Measurements from ENCODE around the gene ANKRD61. TPM values are rescaled to one million over a fixed set of nuclear protein-coding genes. Genes with fewer than 3 reads are reported as not detected.

The ANKRD61 gene
- total RNA-seq, 1 experiment from 2014 or later: 0.26 TPM

DNA sequence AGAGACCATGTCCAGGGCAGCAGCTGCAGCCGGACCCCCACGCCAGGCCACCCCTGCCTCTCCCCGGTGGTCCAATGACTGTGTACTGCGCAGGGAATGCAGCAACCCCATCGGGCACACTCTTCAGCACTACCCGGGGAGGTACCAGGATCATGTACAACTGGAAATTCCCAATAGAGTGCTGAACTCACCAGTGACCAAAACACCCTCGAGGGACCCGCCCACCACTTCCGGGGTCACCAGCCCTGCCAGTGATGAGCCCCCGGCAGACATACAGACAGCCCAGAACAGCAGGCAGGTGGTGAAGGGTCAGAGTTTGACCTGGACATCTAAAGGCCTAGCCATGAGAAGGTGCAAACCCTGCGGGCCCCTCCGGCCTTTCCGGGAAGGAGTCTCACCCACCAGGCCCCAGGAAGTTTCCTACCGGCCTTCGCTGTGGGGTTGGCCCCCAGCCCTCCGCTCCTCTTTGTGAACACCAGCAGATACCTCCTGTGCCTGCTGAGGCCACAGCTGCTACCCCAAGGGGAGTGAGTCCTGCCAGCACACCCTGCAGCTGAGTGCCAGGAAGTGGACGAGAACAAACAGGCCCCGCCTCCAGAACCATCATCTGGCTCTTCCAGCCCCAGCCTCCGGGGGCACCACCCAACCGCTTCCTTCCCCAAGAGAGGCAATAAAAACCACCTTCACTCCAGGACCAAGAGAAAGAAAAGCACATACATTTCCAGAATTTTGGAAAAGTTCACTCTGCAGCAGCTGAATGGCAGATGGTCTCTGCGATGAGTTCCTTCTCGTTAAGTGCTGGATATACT lies 5.0 kb upstream of the ANKRD61 start:
- H2AFZ ChIP-seq (ENCODE audit: low read length): no peak overlapping the region
- no peaks in the 10 kb centered on the region for H3F3A ChIP-seq (ENCODE audit: low read length, unreplicated experiment)
- no peak overlapping the region for H3K4me2 ChIP-seq (ENCODE audit: low read length)
- DNase-seq (peak; percentile 55), ATAC-seq (peak; percentile 91)
- H3K4me3 ChIP-seq (ENCODE audit: low read length): no peak overlapping the region
- no peak overlapping the region for H3K27ac ChIP-seq (ENCODE audit: low read length)
- TF ChIP-seq EZH2phosphoT487 (IDR thresholded peaks at IDR 0.05; ENCODE audit: borderline replicate concordance, low read length) (no peak), EZH2 (IDR thresholded peaks at IDR 0.05; ENCODE audit: low read length, unreplicated experiment) (no peak)
- TF ChIP-seq, protein P1, sequence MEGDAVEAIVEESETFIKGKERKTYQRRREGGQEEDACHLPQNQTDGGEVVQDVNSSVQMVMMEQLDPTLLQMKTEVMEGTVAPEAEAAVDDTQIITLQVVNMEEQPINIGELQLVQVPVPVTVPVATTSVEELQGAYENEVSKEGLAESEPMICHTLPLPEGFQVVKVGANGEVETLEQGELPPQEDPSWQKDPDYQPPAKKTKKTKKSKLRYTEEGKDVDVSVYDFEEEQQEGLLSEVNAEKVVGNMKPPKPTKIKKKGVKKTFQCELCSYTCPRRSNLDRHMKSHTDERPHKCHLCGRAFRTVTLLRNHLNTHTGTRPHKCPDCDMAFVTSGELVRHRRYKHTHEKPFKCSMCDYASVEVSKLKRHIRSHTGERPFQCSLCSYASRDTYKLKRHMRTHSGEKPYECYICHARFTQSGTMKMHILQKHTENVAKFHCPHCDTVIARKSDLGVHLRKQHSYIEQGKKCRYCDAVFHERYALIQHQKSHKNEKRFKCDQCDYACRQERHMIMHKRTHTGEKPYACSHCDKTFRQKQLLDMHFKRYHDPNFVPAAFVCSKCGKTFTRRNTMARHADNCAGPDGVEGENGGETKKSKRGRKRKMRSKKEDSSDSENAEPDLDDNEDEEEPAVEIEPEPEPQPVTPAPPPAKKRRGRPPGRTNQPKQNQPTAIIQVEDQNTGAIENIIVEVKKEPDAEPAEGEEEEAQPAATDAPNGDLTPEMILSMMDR (conservative IDR thresholded peaks at IDR 0.05; ENCODE audit: low read depth, low read length): peak; percentile 48
- no peaks in the 10 kb centered on the region for H3K9me3 ChIP-seq (ENCODE audit: low read length)
- ChIA-PET CTCF (interaction anchor here (1.4 kb wide), 1 partner anchor 29 kb away, joined by 9 read pairs; no protein-coding TSS in a partner anchor), POLR2A (ENCODE audit: unreplicated experiment) (no interaction called here)
- H3K36me3 ChIP-seq (ENCODE audit: low read depth, low read length): peaks cover 56% of the 10 kb centered on the region
- H3K9me2 ChIP-seq (replicated peaks; ENCODE audit: low read length): no peaks in the 10 kb centered on the region
- H3K79me2 ChIP-seq (ENCODE audit: low read length): no peaks in the 10 kb centered on the region
- no TSS peak for BruUV-seq (replicated peaks)
- H4K20me1 ChIP-seq (ENCODE audit: low read length): no peaks in the 10 kb centered on the region
- H3K27me3 ChIP-seq (ENCODE audit: low read length): no peaks in the 10 kb centered on the region
- H3K9ac ChIP-seq (ENCODE audit: low read length): no peak overlapping the region
- H3K4me1 ChIP-seq (ENCODE audit: insufficient read depth, low read length): no peaks in the 10 kb centered on the region
- intact Hi-C loops (cut with micrococcal nuclease): no loop called here

DNA sequence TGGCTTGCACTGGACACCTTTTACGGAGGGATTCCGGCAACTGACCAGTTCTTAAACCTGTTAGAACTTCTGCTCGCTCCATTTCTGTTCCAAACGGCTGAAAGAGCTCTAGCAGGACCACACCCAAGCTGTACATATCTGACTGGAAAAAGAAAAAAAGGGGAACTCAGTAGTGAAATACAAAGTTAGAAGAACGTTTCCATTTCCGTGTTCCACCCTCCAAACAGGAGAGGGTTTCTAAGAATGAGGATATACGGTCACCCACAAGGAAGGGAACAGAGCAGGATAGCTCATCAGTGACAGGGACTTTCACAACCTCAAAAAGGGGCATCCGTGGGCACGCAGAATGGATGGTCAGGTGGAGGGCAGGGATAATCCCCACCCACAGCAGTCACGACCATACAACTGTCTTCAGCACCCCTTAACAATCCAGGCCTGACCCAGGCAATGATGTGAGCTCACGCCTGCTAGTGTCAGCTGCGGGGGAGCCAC lies 4.3 kb upstream of the ANKRD61 start:
- ChIA-PET CTCF (interaction anchor here (0.5 to 1.4 kb wide), 2 partner anchors 30 to 216 kb away, joined by 9 to 10 read pairs; no protein-coding TSS in a partner anchor), POLR2A (ENCODE audit: unreplicated experiment) (interaction anchor here (0.6 kb wide), 1 partner anchor 18 kb away, joined by 3 read pairs; the partner anchor contains the start of genes AIMP2 and PMS2)
- no peak for TF ChIP-seq EZH2phosphoT487 (IDR thresholded peaks at IDR 0.05; ENCODE audit: borderline replicate concordance, low read length)
- TF ChIP-seq EZH2 (IDR thresholded peaks at IDR 0.05; ENCODE audit: low read length, unreplicated experiment): no peak
- TF ChIP-seq, protein P1 (conservative IDR thresholded peaks at IDR 0.05; ENCODE audit: low read depth, low read length): no peak; the same call in 1 of the 2 replicates
- Histone ChIP-seq H3K4me3 (ENCODE audit: low read length) (no peak overlapping the region), H3K36me3 (ENCODE audit: low read depth, low read length) (peaks cover 55% of the 10 kb centered on the region), H3K9me2 (replicated peaks; ENCODE audit: low read length) (no peaks in the 10 kb centered on the region), H3K27ac (ENCODE audit: low read length) (no peak overlapping the region), H4K20me1 (ENCODE audit: low read length) (no peaks in the 10 kb centered on the region), H3K9me3 (ENCODE audit: low read length) (no peaks in the 10 kb centered on the region), H2AFZ (ENCODE audit: low read length) (no peak overlapping the region), H3K27me3 (ENCODE audit: low read length) (no peaks in the 10 kb centered on the region), H3K79me2 (ENCODE audit: low read length) (no peaks in the 10 kb centered on the region), H3F3A (ENCODE audit: low read length, unreplicated experiment) (no peaks in the 10 kb centered on the region), H3K4me1 (ENCODE audit: insufficient read depth, low read length) (no peaks in the 10 kb centered on the region), H3K4me2 (ENCODE audit: low read length) (no peak overlapping the region), H3K9ac (ENCODE audit: low read length) (no peak overlapping the region)
- ATAC-seq (no peak), DNase-seq (no peak)
- no TSS peak for BruUV-seq (replicated peaks)
- intact Hi-C loops (cut with micrococcal nuclease): no loop called here

Measured in PC-3 (cell line).